ENCODE measurements around the gene VWF. TPM values are rescaled to one million over a fixed set of nuclear protein-coding genes. Genes with fewer than 3 reads are reported as not detected.

Gene VWF
- total RNA-seq, 1 donor, result 0.72 TPM

GRCh38 chr12:6112004-6112403, 12.5 kb downstream of the VWF start:
- DNase-seq (ENCODE audit: insufficient read length, low spot score, missing footprints), result no peak
- TF ChIP-seq CTCF (IDR thresholded peaks at IDR 0.05; ENCODE audit: extremely low read depth, low read depth, low read length), result no peak
- no peaks in the 10 kb centered on the region for H3K36me3 ChIP-seq (ENCODE audit: insufficient read depth, low read length)
- H3K4me3 ChIP-seq (ENCODE audit: insufficient read depth, low read length), result no peak overlapping the region
- H3K27me3 ChIP-seq (ENCODE audit: insufficient read depth, low read length), result no peaks in the 10 kb centered on the region
- no peak overlapping the region for H3K27ac ChIP-seq (ENCODE audit: low read depth, low read length)
- H3K9me3 ChIP-seq (ENCODE audit: low read depth, low read length), result no peaks in the 10 kb centered on the region
- H3K79me2 ChIP-seq (ENCODE audit: insufficient read depth, low read length), result no peaks in the 10 kb centered on the region
- no peak overlapping the region for H2AFZ ChIP-seq (ENCODE audit: low read length)
- H3K4me1 ChIP-seq (ENCODE audit: insufficient read depth, low read length), result peaks cover 5% of the 10 kb centered on the region
- no peaks in the 10 kb centered on the region for H4K20me1 ChIP-seq (ENCODE audit: insufficient read depth, low read length)
- H3K4me2 ChIP-seq (ENCODE audit: insufficient read depth, low read length), result no peak overlapping the region

GRCh38 chr12:6110006-6110405, 14.5 kb downstream of the VWF start:
- Histone ChIP-seq H3K4me1 (ENCODE audit: insufficient read depth, low read length) (no peaks in the 10 kb centered on the region), H2AFZ (ENCODE audit: low read length) (no peak overlapping the region), H3K27ac (ENCODE audit: low read depth, low read length) (no peak overlapping the region), H3K4me2 (ENCODE audit: insufficient read depth, low read length) (no peak overlapping the region), H3K79me2 (ENCODE audit: insufficient read depth, low read length) (no peaks in the 10 kb centered on the region), H4K20me1 (ENCODE audit: insufficient read depth, low read length) (no peaks in the 10 kb centered on the region), H3K4me3 (ENCODE audit: insufficient read depth, low read length) (no peak overlapping the region), H3K9me3 (ENCODE audit: low read depth, low read length) (no peaks in the 10 kb centered on the region), H3K36me3 (ENCODE audit: insufficient read depth, low read length) (no peaks in the 10 kb centered on the region), H3K27me3 (ENCODE audit: insufficient read depth, low read length) (no peaks in the 10 kb centered on the region)
- TF ChIP-seq CTCF (IDR thresholded peaks at IDR 0.05; ENCODE audit: extremely low read depth, low read depth, low read length), result no peak
- DNase-seq (ENCODE audit: insufficient read length, low spot score, missing footprints), result no peak

- Histone ChIP-seq H3K9me3 (ENCODE audit: low read depth, low read length) (no peaks in the 10 kb centered on the region), H3K4me3 (ENCODE audit: insufficient read depth, low read length) (no peak overlapping the region), H3K4me2 (ENCODE audit: insufficient read depth, low read length) (no peak overlapping the region), H2AFZ (ENCODE audit: low read length) (no peak overlapping the region), H3K27ac (ENCODE audit: low read depth, low read length) (no peak overlapping the region), H3K79me2 (ENCODE audit: insufficient read depth, low read length) (no peaks in the 10 kb centered on the region), H3K4me1 (ENCODE audit: insufficient read depth, low read length) (no peaks in the 10 kb centered on the region), H3K27me3 (ENCODE audit: insufficient read depth, low read length) (no peaks in the 10 kb centered on the region), H4K20me1 (ENCODE audit: insufficient read depth, low read length) (no peaks in the 10 kb centered on the region), H3K36me3 (ENCODE audit: insufficient read depth, low read length) (no peaks in the 10 kb centered on the region)
- TF ChIP-seq CTCF (IDR thresholded peaks at IDR 0.05; ENCODE audit: extremely low read depth, low read depth, low read length), result no peak
- no peak for DNase-seq (ENCODE audit: insufficient read length, low spot score, missing footprints)
Observed at GRCh38 chr12:6106218-6106617, 18.3 kb downstream of the VWF start.

GRCh38 chr12:6104842-6105241, 19.6 kb downstream of the VWF start:
- Histone ChIP-seq H3K27ac (ENCODE audit: low read depth, low read length) (no peak overlapping the region), H3K36me3 (ENCODE audit: insufficient read depth, low read length) (no peaks in the 10 kb centered on the region), H3K4me1 (ENCODE audit: insufficient read depth, low read length) (no peaks in the 10 kb centered on the region), H3K4me3 (ENCODE audit: insufficient read depth, low read length) (no peak overlapping the region), H2AFZ (ENCODE audit: low read length) (no peak overlapping the region), H3K79me2 (ENCODE audit: insufficient read depth, low read length) (no peaks in the 10 kb centered on the region), H3K27me3 (ENCODE audit: insufficient read depth, low read length) (no peaks in the 10 kb centered on the region), H3K9me3 (ENCODE audit: low read depth, low read length) (no peaks in the 10 kb centered on the region), H3K4me2 (ENCODE audit: insufficient read depth, low read length) (no peak overlapping the region), H4K20me1 (ENCODE audit: insufficient read depth, low read length) (no peaks in the 10 kb centered on the region)
- no peak for TF ChIP-seq CTCF (IDR thresholded peaks at IDR 0.05; ENCODE audit: extremely low read depth, low read depth, low read length)
- DNase-seq (ENCODE audit: insufficient read length, low spot score, missing footprints), result no peak

All from osteoblast (primary cell).